Loucy (cell line): ENCODE results near the gene S1PR3.

ENCODE experiments used
- H2AFZ ChIP-seq: fragments of 200-600 bp; sonication (generic); 2 replicates; pipeline ENCODE4 v1.6.0; 2016; ENCODE audit warnings: antibody characterized with exemption, mild to moderate bottlenecking, low read length, moderate library complexity
- H3F3A ChIP-seq: fragments of 200-600 bp; 2 replicates; pipeline ENCODE4 v1.6.0; 2016; ENCODE audit warnings: antibody characterized with exemption, low read depth, mild to moderate bottlenecking
- H3K27me3 ChIP-seq: fragments of 200-600 bp; sonication (generic); 2 replicates; pipeline ENCODE4 v1.6.1; 2014; ENCODE audit warnings: low read length, mild to moderate bottlenecking; ENCODE audit not compliant: insufficient read depth, poor library complexity, severe bottlenecking
- H3K36me3 ChIP-seq: fragments of 200-600 bp; sonication (generic); 2 replicates; pipeline ENCODE4 v1.6.1; 2016; ENCODE audit warnings: low read length; ENCODE audit not compliant: insufficient read depth
- H3K4me1 ChIP-seq: fragments of 200-600 bp; sonication (generic); 2 replicates; pipeline ENCODE4 v1.5.1; 2014; ENCODE audit warnings: low read length, mild to moderate bottlenecking; ENCODE audit not compliant: insufficient read depth, poor library complexity, severe bottlenecking
- H3K4me2 ChIP-seq: fragments of 200-600 bp; sonication (generic); 2 replicates; pipeline ENCODE4 v1.6.0; 2014; ENCODE audit warnings: antibody characterized with exemption, low read length, low read depth, mild to moderate bottlenecking; ENCODE audit not compliant: poor library complexity, severe bottlenecking
- H3K4me3 ChIP-seq: fragments of 200-600 bp; sonication (generic); 2 replicates; pipeline ENCODE4 v1.5.1; 2014; ENCODE audit warnings: low read length, mild to moderate bottlenecking, mixed read lengths; ENCODE audit not compliant: poor library complexity, severe bottlenecking
- H3K79me2 ChIP-seq: fragments of 200-600 bp; sonication (generic); 2 replicates; pipeline ENCODE4 v1.6.1; 2014; ENCODE audit warnings: low read length; ENCODE audit not compliant: insufficient read depth
- H3K9ac ChIP-seq: fragments of 200-600 bp; sonication (generic); 2 replicates; pipeline ENCODE4 v1.6.0; 2014; ENCODE audit warnings: mild to moderate bottlenecking, low read depth, low read length, moderate library complexity; ENCODE audit not compliant: poor library complexity, severe bottlenecking
- H3K9me2 ChIP-seq: fragments of 200-600 bp; sonication (generic); replicated peaks from 2 replicates; pipeline ENCODE4 v1.6.1; 2016; ENCODE audit warnings: low read depth, low read length, mixed read lengths
- H3K9me3 ChIP-seq: fragments of 200-600 bp; sonication (generic); 2 replicates; pipeline ENCODE4 v1.6.1; 2014; ENCODE audit warnings: mild to moderate bottlenecking, antibody characterized with exemption, low read length, low read depth; ENCODE audit not compliant: insufficient read depth
- H4K20me1 ChIP-seq: fragments of 200-600 bp; sonication (generic); 2 replicates; pipeline ENCODE4 v1.6.0; 2014; ENCODE audit warnings: antibody characterized with exemption, low read length, mild to moderate bottlenecking; ENCODE audit not compliant: insufficient read depth, poor library complexity, severe bottlenecking
- EZH2phosphoT487 ChIP-seq: fragments of 200-600 bp; IDR thresholded peaks from 2 replicates; pipeline ENCODE4 v1.6.1; 2018; ENCODE audit warnings: antibody characterized with exemption, mild to moderate bottlenecking, moderate library complexity, borderline replicate concordance
- TF ChIP-seq, protein P1 (sequence below): fragments of 200-600 bp; sonication (generic); conservative IDR thresholded peaks from 2 replicates; pipeline ENCODE4 v1.5.1; 2014; ENCODE audit warnings: mild to moderate bottlenecking, antibody characterized with exemption, low read length

S1PR3 gene

DNA sequence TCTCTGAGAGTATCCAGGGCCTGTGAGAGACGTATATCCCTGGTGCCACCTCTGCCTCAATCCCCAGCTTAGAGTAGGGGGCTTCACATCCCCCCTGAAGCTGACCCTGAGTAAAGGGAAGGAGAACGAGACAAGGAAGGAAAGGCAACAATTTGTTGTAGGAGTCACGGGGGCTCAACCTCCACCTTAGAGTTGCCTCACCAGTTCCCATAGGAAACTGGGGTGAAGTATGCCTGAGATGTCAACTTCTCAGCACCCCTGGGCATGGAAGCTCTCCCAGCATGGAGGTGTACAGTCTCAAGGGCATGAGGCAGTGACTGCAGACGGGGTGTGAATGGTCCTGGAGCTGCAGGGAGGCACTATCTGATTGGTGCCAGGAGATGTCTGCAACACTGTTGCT lies 53.6 kb downstream of the S1PR3 start:
- Histone ChIP-seq H3K4me1 (no peaks in the 10 kb centered on the region), H3K9me3 (no peaks in the 10 kb centered on the region), H3K9me2 (no peaks in the 10 kb centered on the region), H3K4me2 (no peak overlapping the region), H2AFZ (no peak overlapping the region), H3K79me2 (no peaks in the 10 kb centered on the region), H3K4me3 (no peak overlapping the region), H3F3A (no peaks in the 10 kb centered on the region), H4K20me1 (no peaks in the 10 kb centered on the region), H3K27me3 (no peaks in the 10 kb centered on the region), H3K36me3 (no peaks in the 10 kb centered on the region), H3K9ac (no peak overlapping the region)
- TF ChIP-seq, protein P1, sequence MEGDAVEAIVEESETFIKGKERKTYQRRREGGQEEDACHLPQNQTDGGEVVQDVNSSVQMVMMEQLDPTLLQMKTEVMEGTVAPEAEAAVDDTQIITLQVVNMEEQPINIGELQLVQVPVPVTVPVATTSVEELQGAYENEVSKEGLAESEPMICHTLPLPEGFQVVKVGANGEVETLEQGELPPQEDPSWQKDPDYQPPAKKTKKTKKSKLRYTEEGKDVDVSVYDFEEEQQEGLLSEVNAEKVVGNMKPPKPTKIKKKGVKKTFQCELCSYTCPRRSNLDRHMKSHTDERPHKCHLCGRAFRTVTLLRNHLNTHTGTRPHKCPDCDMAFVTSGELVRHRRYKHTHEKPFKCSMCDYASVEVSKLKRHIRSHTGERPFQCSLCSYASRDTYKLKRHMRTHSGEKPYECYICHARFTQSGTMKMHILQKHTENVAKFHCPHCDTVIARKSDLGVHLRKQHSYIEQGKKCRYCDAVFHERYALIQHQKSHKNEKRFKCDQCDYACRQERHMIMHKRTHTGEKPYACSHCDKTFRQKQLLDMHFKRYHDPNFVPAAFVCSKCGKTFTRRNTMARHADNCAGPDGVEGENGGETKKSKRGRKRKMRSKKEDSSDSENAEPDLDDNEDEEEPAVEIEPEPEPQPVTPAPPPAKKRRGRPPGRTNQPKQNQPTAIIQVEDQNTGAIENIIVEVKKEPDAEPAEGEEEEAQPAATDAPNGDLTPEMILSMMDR: no peak
- no peak for TF ChIP-seq EZH2phosphoT487

DNA sequence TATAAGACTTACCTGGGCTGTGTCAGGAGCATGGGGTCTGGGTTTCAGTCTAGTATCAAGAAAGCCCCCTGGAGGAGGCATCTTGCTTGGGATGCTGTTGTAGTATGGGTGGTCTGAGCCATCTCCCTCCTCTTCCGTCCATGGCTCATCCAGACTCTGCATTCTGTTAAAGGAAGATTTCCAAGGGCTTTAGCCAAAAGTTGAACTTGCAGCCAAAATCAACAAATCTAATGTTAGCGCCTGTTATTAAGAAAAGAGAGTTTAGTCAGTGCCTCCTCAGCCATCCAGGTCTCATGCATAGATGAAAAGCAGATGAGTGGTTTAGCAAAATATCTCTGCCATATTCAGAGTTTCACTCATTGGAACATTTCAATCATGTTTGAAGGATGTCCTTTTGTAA lies 55.6 kb downstream of the S1PR3 start:
- Histone ChIP-seq H2AFZ (no peak overlapping the region), H3K9me3 (no peaks in the 10 kb centered on the region), H4K20me1 (no peaks in the 10 kb centered on the region), H3K36me3 (no peaks in the 10 kb centered on the region), H3K4me2 (no peak overlapping the region), H3K4me3 (no peak overlapping the region), H3K79me2 (no peaks in the 10 kb centered on the region), H3K9ac (no peak overlapping the region), H3F3A (no peaks in the 10 kb centered on the region), H3K4me1 (no peaks in the 10 kb centered on the region), H3K27me3 (no peaks in the 10 kb centered on the region), H3K9me2 (no peaks in the 10 kb centered on the region)
- TF ChIP-seq EZH2phosphoT487: no peak
- TF ChIP-seq, protein P1: no peak

DNA sequence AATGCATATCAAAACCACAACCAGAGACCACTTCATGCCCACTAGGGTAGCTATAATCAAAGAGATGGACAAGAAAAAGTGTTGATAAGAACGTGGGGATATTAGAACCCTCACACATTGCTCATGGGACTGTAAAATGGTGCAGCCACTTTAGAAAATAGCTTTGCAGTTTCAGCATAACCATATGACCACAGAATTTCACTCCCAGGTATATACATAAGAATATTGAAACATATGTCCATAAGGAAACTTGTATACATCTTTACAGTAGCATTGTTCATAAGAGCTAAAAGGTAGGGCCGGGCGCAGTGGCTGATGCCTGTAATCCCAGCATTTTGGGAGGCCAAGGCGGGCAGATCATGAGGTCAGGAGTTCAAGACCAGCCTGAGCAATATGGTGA lies 56.4 kb downstream of the S1PR3 start:
- Histone ChIP-seq H3K27me3 (no peaks in the 10 kb centered on the region), H3K4me3 (no peak overlapping the region), H2AFZ (no peak overlapping the region), H3K4me2 (no peak overlapping the region), H3K9me3 (no peaks in the 10 kb centered on the region), H3K4me1 (no peaks in the 10 kb centered on the region), H3K9ac (no peak overlapping the region), H3K36me3 (no peaks in the 10 kb centered on the region), H3F3A (no peaks in the 10 kb centered on the region), H4K20me1 (no peaks in the 10 kb centered on the region), H3K9me2 (no peaks in the 10 kb centered on the region), H3K79me2 (no peaks in the 10 kb centered on the region)
- no peak for TF ChIP-seq EZH2phosphoT487
- TF ChIP-seq, protein P1: no peak
